Measurements from ENCODE around the gene OR52L1.
"Not testable (repeated sequence)": the region's sequence is repeated elsewhere in the genome, so short reads cannot be mapped to it uniquely, and the experiment has no call there.

Gene OR52L1

GRCh38 chr11:5986885-5987284, at the start of gene OR52L1:
OR52L1 (minus strand) TSS chr11:5986985; CDS start chr11:5986930, 55 bp downstream.
- no peak for DNase-seq (ENCODE audit: low spot score)

GRCh38 chr11:6030708-6031405, 44.1 kb upstream of the OR52L1 start, which contains the start of gene OR56A1:
OR56A1 (minus strand) TSS chr11:6030758; CDS start chr11:6027692, 3,066 bp downstream.
- DNase-seq (ENCODE audit: low spot score) = no peak

- no peak for DNase-seq (ENCODE audit: low spot score)
Measured at GRCh38 chr11:6027501-6027900, 40.7 kb upstream of the OR52L1 start.

- no peak for DNase-seq (ENCODE audit: low spot score)
Measured at GRCh38 chr11:6025056-6025455, 38.3 kb upstream of the OR52L1 start.

GRCh38 chr11:6022956-6023355, 36.2 kb upstream of the OR52L1 start:
- DNase-seq (ENCODE audit: low spot score) = peak; percentile 9

- DNase-seq (ENCODE audit: low spot score) = no peak
Measured at GRCh38 chr11:6013042-6013441, 26.3 kb upstream of the OR52L1 start.

GRCh38 chr11:6012035-6012668, 25.4 kb upstream of the OR52L1 start:
- DNase-seq (ENCODE audit: low spot score) = no peak

- no peak for DNase-seq (ENCODE audit: low spot score)
Measured at GRCh38 chr11:6006846-6007245, 20.1 kb upstream of the OR52L1 start, which contains the start of gene OR56A4. OR56A4 (minus strand) TSS chr11:6006946; CDS start chr11:6002992, 3,954 bp downstream.

- no peak for DNase-seq (ENCODE audit: low spot score)
Measured at GRCh38 chr11:6006395-6006794, 19.6 kb upstream of the OR52L1 start.

GRCh38 chr11:6002202-6002699, 15.5 kb upstream of the OR52L1 start:
- no peak for DNase-seq (ENCODE audit: low spot score)

- no peak for DNase-seq (ENCODE audit: low spot score)
Measured at GRCh38 chr11:5994791-5995190, 8.0 kb upstream of the OR52L1 start.

GRCh38 chr11:5992604-5993251, 5.9 kb upstream of the OR52L1 start:
- no peak for DNase-seq (ENCODE audit: low spot score)

- DNase-seq (ENCODE audit: low spot score) = no peak
Measured at GRCh38 chr11:5992150-5992549, 5.4 kb upstream of the OR52L1 start.

- no peak for DNase-seq (ENCODE audit: low spot score)
Measured at GRCh38 chr11:5989203-5989602, 2.4 kb upstream of the OR52L1 start.

- DNase-seq (ENCODE audit: low spot score) = no peak
Measured at GRCh38 chr11:5983443-5983842, 3.3 kb downstream of the OR52L1 start.

GRCh38 chr11:5973530-5973929, 13.3 kb downstream of the OR52L1 start:
- DNase-seq (ENCODE audit: low spot score) = no peak

- DNase-seq (ENCODE audit: low spot score) = no peak
Measured at GRCh38 chr11:5968394-5968793, 18.4 kb downstream of the OR52L1 start, which contains the start of gene OR56A5. OR56A5 (minus strand) TSS chr11:5968494; CDS start chr11:5968494, 0 bp downstream.

- DNase-seq (ENCODE audit: low spot score) = no peak
Measured at GRCh38 chr11:5967708-5968107, 19.1 kb downstream of the OR52L1 start.

GRCh38 chr11:5966958-5967357, 19.8 kb downstream of the OR52L1 start:
- DNase-seq (ENCODE audit: low spot score) = no peak

- DNase-seq (ENCODE audit: low spot score) = not testable (repeated sequence)
Measured at GRCh38 chr11:5960704-5961320, 26.0 kb downstream of the OR52L1 start.

- no peak for DNase-seq (ENCODE audit: low spot score)
Measured at GRCh38 chr11:5955586-5955985, 31.2 kb downstream of the OR52L1 start.

- DNase-seq (ENCODE audit: low spot score) = no peak
Measured at GRCh38 chr11:5941951-5942350, 44.8 kb downstream of the OR52L1 start, which contains the start of gene OR56A3. OR56A3 (plus strand) TSS chr11:5942251; CDS start chr11:5947347, 5,096 bp downstream.

All from putamen (tissue), 1 donor.